Ovary (tissue), 3 donors: ENCODE measurements around the gene CELF6.

Source experiments
- EP300 ChIP-seq: sonication (generic); formaldehyde crosslinking; IDR thresholded peaks from one replicate; pipeline ENCODE4 v1.6.1; 2017; ENCODE audit warnings: antibody characterized with exemption
- POLR2A ChIP-seq: fragments of 450-650 bp; IDR thresholded peaks from one replicate; pipeline ENCODE4 v1.6.1; 2017; ENCODE audit warnings: antibody characterized with exemption, mild to moderate bottlenecking, moderate library complexity
- TF ChIP-seq, protein P1 (sequence below), 3 donors: fragments of 450-650 bp in 2 of 3; fragments of 200-600 bp in 1 of 3; IDR thresholded peaks; one replicate each; pipeline versions ENCODE4 v1.5.1 to v1.8.0; 2016 to 2022; ENCODE audit warnings: antibody characterized with exemption in 3 of 3, mild to moderate bottlenecking in 1 of 3
- donor health status: DM: no; HTN: no; CAD: no.

DNA sequence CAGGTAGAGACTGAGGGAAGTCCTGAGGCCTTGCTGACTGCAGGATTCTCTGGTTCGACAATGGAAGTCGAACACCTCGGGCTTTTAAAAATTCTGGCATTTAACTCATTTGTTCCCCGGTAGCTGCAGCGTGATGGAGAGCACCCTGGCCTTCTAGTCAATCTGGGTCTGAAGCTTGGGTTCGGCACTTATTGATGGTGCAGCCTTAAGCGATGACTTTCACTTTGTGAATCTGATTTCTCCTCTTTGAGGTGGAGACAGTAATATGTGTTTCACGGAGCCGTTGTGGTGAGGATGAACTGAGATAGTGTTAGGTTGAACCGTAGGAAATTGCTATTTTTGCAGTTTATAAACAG, 47.0 kb downstream of the CELF6 start:
- TF ChIP-seq, protein P1, sequence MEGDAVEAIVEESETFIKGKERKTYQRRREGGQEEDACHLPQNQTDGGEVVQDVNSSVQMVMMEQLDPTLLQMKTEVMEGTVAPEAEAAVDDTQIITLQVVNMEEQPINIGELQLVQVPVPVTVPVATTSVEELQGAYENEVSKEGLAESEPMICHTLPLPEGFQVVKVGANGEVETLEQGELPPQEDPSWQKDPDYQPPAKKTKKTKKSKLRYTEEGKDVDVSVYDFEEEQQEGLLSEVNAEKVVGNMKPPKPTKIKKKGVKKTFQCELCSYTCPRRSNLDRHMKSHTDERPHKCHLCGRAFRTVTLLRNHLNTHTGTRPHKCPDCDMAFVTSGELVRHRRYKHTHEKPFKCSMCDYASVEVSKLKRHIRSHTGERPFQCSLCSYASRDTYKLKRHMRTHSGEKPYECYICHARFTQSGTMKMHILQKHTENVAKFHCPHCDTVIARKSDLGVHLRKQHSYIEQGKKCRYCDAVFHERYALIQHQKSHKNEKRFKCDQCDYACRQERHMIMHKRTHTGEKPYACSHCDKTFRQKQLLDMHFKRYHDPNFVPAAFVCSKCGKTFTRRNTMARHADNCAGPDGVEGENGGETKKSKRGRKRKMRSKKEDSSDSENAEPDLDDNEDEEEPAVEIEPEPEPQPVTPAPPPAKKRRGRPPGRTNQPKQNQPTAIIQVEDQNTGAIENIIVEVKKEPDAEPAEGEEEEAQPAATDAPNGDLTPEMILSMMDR (IDR thresholded peaks at IDR 0.05) = no peak
- TF ChIP-seq POLR2A (no peak), EP300 (no peak)
